HG03558 (cell line): ENCODE measurements around the gene THOP1.

Source experiments
- ATAC-seq: cut with Tn5 transposase; IDR thresholded peaks from one replicate; pipeline ENCODE4 v1.9.1; 2021; ENCODE audit warnings: moderate number of reproducible peaks; ENCODE audit not compliant: unreplicated experiment; ENCODE audit errors: extremely low read depth

The THOP1 gene

GRCh38 chr19:2799273-2800020, 14.1 kb downstream of the THOP1 start:
- ATAC-seq: no peak

GRCh38 chr19:2800506-2800905, 15.2 kb downstream of the THOP1 start:
- no peak for ATAC-seq

- no peak for ATAC-seq
Measured at GRCh38 chr19:2802826-2803225, 17.5 kb downstream of the THOP1 start.

DNA sequence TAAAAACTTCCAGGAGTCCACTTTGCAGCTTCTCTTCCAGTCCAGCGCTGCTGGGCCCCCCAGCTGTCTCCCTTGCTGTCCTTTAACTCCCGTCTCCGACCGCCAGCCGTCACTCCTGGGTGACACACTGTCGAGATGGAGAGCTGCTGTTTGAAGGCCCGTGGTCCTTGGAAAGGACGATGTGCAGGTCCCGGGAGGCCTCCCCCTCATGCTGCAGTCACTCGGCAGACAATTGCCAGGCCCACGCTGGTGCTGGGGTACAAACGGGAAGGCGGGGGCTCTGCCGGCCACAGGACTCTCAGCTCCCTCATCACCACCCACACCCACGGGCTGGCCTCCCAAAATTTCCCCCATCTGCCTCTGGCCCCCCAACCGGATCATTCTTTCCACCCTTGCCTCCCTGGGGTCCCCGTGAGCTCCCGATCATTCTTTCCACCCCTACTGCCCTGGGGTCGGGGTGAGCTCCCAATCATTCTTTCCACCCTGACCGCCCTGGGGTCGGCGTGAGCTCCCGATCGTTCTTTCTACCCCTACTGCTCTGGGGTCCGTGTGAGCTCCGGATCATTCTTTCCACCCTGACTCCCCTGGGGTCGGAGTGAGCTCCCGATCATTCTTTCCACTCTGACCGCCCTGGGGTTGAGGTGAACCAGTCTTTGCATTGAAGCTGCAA, 18.3 kb downstream of the THOP1 start:
- no peak for ATAC-seq

DNA sequence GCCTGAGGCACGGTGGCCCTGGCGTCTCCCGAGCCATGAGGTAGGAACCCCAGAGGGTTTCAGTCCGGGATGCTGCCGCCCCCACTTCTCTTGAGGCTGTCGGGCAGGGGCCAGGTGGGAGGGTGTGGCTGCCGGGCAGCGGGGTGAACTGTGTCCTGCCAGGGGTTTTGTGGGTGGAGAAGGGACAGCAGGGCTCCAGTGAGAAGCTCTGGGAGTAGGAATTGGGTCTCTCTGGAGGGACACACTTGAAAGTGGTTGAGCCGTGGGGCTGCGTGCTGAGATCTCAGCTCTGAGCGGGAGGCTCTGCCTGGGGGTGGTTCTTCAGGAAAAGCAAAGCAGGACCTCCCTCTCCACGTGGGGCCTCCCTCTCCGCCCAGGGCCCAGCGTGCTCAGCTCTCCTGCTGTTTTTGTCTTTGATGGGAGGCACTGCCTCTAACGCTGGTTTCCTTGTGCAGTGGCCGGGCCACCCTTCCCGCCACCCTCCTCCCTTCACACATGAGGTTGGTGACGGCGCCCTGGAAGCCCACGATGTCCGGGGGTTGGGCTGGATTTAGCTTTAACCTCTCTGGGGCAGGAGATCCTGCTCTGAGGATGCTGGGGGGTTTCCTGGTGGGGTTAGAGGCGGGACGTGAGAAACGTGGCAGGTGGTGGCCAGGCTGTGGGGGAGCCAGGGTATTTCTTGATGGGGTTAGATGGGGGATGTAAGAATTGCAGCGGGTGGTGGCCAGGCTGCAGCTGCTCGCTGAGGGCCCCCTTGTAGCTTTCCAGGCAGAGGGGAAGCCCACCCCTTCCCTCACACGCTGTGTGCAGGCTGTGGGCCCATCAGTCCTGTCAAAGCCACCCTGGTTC, 19.1 kb downstream of the THOP1 start:
- no peak for ATAC-seq

GRCh38 chr19:2805261-2805900, 20.1 kb downstream of the THOP1 start:
- ATAC-seq: no peak

DNA sequence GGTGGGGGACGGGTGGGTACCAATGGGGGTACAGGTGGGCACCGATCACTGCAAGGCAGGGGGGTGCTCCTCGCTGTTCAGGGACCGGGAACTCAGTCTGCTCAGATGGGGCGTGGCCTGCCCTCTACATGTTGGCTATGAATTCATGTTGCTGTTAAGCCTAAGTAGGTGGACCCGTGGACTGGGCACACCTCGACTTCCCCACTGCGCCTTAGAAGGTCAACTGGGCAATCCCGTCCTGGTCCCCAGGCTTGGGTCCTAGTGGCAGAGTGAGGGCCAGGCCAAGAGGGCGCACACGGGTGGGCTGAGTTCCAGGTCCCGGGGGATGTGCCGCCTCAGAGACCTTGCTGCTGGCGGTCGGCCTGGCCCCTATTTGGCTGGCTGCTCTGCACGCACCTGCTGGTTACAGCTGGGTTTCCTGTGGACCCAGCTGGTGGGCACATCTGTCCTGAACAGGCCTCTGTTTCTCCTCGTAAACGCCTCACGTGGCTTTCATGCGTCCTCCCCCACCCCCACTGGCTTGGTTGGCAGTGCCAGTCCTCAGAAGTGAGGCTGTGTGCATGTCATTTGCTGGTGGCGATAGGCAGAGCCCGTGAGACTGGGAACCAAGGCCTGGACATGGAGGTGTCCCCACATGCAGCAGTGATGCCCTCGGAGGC, 20.8 kb downstream of the THOP1 start:
- no peak for ATAC-seq

GRCh38 chr19:2806736-2807378, 21.6 kb downstream of the THOP1 start:
- no peak for ATAC-seq

- ATAC-seq: no peak
Measured at GRCh38 chr19:2807379-2808128, 22.3 kb downstream of the THOP1 start.

- no peak for ATAC-seq
Measured at GRCh38 chr19:2808129-2808941, 23.0 kb downstream of the THOP1 start.

DNA sequence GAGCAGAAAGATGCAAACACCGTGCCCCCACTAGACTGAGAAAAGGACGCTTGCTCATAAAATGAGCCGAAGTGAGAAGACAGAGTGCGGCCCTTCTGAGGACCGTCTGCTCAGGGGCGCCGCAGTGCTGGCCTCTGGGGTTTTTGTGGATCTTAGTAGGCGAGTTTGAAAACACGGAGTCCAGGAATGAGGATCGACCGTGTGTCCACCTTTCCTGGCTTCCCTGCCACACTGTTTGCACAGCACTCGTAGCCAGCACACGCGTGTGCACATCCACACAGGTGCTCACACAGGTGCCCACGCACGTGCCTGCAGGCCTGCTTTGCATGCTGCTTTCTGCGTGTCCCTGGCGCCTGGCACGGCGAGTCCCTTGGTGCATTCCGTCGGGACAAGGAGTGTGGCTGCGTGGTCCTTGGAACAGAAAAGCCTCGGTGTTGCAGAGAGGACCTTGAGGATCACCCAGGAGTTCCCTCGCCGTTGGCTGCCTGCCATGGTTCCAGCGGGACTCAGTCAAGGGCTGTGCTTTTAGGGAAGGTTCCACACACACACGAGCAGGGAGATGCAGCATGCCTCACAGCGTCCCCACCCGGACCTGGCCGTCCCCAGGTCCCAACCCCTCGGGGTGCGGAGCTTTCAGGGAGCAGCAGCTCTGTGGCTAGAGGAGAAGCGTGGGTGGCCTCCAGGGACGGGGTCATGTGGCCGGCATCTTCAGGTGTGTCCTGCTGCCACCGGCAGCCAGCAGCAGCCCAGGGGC, 24.3 kb downstream of the THOP1 start:
- no peak for ATAC-seq

- no peak for ATAC-seq
Measured at GRCh38 chr19:2810141-2811091, 25.1 kb downstream of the THOP1 start.

- no peak for ATAC-seq
Measured at GRCh38 chr19:2811221-2811722, 26.0 kb downstream of the THOP1 start.

GRCh38 chr19:2811735-2812413, 26.6 kb downstream of the THOP1 start:
- no peak for ATAC-seq

- ATAC-seq: no peak
Measured at GRCh38 chr19:2812414-2813234, 27.3 kb downstream of the THOP1 start.
